Urothelium cell line (cell line): ENCODE results near the gene ATP6V1B1.
"Not testable (repeated sequence)": the region's sequence is repeated elsewhere in the genome, so short reads cannot be mapped to it uniquely, and the experiment has no call there.

ENCODE experiments used
- DNase-seq: peaks from one replicate; pipeline ENCODE4 v3.0.0; 2011; ENCODE audit warnings: low spot score, mixed read lengths
- FAIRE-seq: peaks from 2 replicates; lab custom pipeline; 2011; peaks lifted over from hg19 to GRCh38; lab: Jason Lieb, UNC

ATP6V1B1 gene

GRCh38 chr2:71003966-71004755 lies 68.5 kb downstream of the ATP6V1B1 start:
- FAIRE-seq (no peak), DNase-seq (no peak)

GRCh38 chr2:71004857-71005256 lies 69.2 kb downstream of the ATP6V1B1 start:
- no peak for DNase-seq

GRCh38 chr2:71005271-71006202 lies 69.8 kb downstream of the ATP6V1B1 start:
- no peak for DNase-seq
- no peak for FAIRE-seq

More at GRCh38 chr2:71004857-71005256, 69.2 kb downstream of the ATP6V1B1 start:
- FAIRE-seq: peak; percentile 50

GRCh38 chr2:71006323-71006722 lies 70.6 kb downstream of the ATP6V1B1 start:
- DNase-seq (no peak), FAIRE-seq (no peak)

GRCh38 chr2:71006955-71007799 lies 71.5 kb downstream of the ATP6V1B1 start:
- no peak for DNase-seq
- no peak for FAIRE-seq

GRCh38 chr2:71008342-71008741 lies 72.6 kb downstream of the ATP6V1B1 start:
- no peak for DNase-seq

GRCh38 chr2:71011786-71012185 lies 76.1 kb downstream of the ATP6V1B1 start:
- not testable (repeated sequence) for FAIRE-seq, DNase-seq

More at GRCh38 chr2:71008342-71008741, 72.6 kb downstream of the ATP6V1B1 start:
- FAIRE-seq: no peak
